Progenitor cell of endocrine pancreas (in vitro differentiated cells): ENCODE results near the gene PLCL1. TPM values are rescaled to one million over a fixed set of nuclear protein-coding genes. Genes with fewer than 3 reads are reported as not detected.

Experiments
- DNase-seq: peaks from one replicate; pipeline ENCODE4 v3.0.0; 2021; ENCODE audit warnings: low spot score; ENCODE audit not compliant: unreplicated experiment
- H3K27ac Mint-ChIP-seq: 2 replicates; pipeline ENCODE4 v1.8.0; 2021; ENCODE audit warnings: mild to moderate bottlenecking, moderate library complexity, mixed read lengths
- H3K27me3 Mint-ChIP-seq: 2 replicates; pipeline ENCODE4 v1.8.0; 2021; ENCODE audit warnings: mixed read lengths
- H3K36me3 Mint-ChIP-seq: 2 replicates; pipeline ENCODE4 v1.8.0; 2022; ENCODE audit warnings: mixed read lengths; ENCODE audit not compliant: insufficient read depth
- H3K4me1 Mint-ChIP-seq: 2 replicates; pipeline ENCODE4 v1.8.0; 2021; ENCODE audit warnings: low read depth, mixed read lengths
- H3K4me3 Mint-ChIP-seq: 2 replicates; pipeline ENCODE4 v1.8.0; 2021; ENCODE audit warnings: low read depth, mild to moderate bottlenecking, moderate library complexity, mixed read lengths
- H3K9me3 Mint-ChIP-seq: 2 replicates; pipeline ENCODE4 v1.8.0; 2021; ENCODE audit warnings: low read depth, mixed read lengths
- CTCF ChIP-seq: fragments of 200-600 bp; sonication (generic); IDR thresholded peaks from one replicate; pipeline ENCODE4 v1.5.0; 2021; ENCODE audit warnings: antibody characterized with exemption, mild to moderate bottlenecking; ENCODE audit not compliant: unreplicated experiment
- total RNA-seq: library from RNA; stranded (reverse); gene quantifications from 2 replicates; pipeline ENCODE4 v1.2.1, GENCODE V29; 2021

PLCL1 gene
- total RNA-seq, 1 donor from 2014 or later = 48.3 TPM

- DNase-seq = no peak
- no peaks in the 10 kb centered on the region for H3K27me3 Mint-ChIP-seq
- no peak overlapping the region for H3K4me3 Mint-ChIP-seq
- H3K4me1 Mint-ChIP-seq = peaks cover 60% of the 10 kb centered on the region
- H3K9me3 Mint-ChIP-seq = no peaks in the 10 kb centered on the region
- H3K36me3 Mint-ChIP-seq = no peaks in the 10 kb centered on the region
- no peak overlapping the region for H3K27ac Mint-ChIP-seq
- TF ChIP-seq CTCF = no peak
Measured at GRCh38 chr2:198062826-198063225, 258.4 kb downstream of the PLCL1 start.

- TF ChIP-seq CTCF = no peak
- no peak overlapping the region for H3K4me3 Mint-ChIP-seq
- no peaks in the 10 kb centered on the region for H3K9me3 Mint-ChIP-seq
- no peak for DNase-seq
- no peaks in the 10 kb centered on the region for H3K27me3 Mint-ChIP-seq
- H3K4me1 Mint-ChIP-seq = peaks cover 60% of the 10 kb centered on the region
- H3K27ac Mint-ChIP-seq = no peak overlapping the region
- H3K36me3 Mint-ChIP-seq = no peaks in the 10 kb centered on the region
Measured at GRCh38 chr2:198063242-198063641, 258.8 kb downstream of the PLCL1 start.

DNA sequence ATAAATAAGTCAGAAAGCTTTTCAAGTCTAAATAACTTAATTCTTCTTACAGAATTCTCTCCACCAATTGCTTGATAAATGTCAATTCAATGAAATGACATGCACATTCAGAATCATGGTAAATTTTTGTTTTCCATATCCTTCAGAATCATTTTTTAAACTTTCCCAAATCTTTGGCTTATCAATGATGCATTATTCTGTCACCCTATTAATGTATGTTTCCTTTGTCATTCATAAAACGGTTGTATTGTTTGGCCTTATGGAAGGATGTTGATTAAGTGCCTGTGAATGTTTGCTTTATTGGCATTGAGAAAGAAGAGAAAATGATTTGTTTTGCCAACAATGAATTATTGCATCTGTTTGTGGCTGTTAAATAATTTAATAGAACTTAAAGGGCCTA lies 260.9 kb downstream of the PLCL1 start:
- Mint-ChIP-seq H3K27me3 (no peaks in the 10 kb centered on the region), H3K27ac (no peak overlapping the region), H3K9me3 (no peaks in the 10 kb centered on the region), H3K4me1 (peaks cover 46% of the 10 kb centered on the region), H3K4me3 (no peak overlapping the region), H3K36me3 (no peaks in the 10 kb centered on the region)
- no peak for TF ChIP-seq CTCF
- no peak for DNase-seq

DNA sequence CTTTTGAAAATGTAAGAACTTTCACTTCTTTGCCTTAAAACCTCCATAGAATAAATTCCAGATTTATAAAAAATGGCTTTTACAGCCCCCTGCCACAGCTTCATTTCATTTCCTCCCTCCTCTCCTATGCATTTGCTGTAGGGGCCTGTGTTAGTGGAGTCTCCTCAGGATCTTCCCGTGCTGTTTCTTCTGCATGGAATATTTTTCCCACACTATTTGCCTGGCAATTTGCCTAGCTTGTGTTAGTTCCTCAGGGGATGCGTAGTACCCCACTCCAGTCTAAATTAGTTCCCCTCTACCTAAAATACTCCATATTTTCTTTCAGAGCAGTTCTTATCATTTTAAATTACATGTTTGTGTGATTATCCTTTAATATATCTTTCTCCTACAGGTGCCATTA lies 262.2 kb downstream of the PLCL1 start:
- H3K9me3 Mint-ChIP-seq = no peaks in the 10 kb centered on the region
- peaks cover 36% of the 10 kb centered on the region for H3K4me1 Mint-ChIP-seq
- H3K36me3 Mint-ChIP-seq = no peaks in the 10 kb centered on the region
- no peak for DNase-seq
- no peaks in the 10 kb centered on the region for H3K27me3 Mint-ChIP-seq
- no peak overlapping the region for H3K4me3 Mint-ChIP-seq
- no peak for TF ChIP-seq CTCF
- peak overlapping the region; percentile 2 for H3K27ac Mint-ChIP-seq

DNA sequence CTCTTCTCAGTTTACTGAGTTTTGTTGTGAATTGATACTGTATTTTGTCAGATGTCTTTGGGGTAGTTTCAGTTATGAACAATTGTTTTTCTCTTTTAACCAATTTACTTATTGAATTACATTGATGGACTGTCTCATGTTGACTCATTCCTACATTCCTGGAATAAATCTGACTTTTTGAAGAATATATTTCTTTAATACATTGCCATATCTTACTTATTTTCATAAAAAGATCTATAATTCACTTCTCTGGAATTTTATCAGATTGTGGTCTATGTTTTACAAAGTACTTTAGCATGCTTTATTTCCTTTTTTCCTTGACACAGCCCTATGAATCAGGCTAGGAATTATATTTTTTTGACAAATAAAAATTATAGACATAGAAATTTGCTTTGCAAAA lies 268.3 kb downstream of the PLCL1 start:
- Mint-ChIP-seq H3K36me3 (peaks cover 2% of the 10 kb centered on the region), H3K27me3 (no peaks in the 10 kb centered on the region), H3K4me1 (no peaks in the 10 kb centered on the region), H3K27ac (no peak overlapping the region), H3K9me3 (no peaks in the 10 kb centered on the region), H3K4me3 (no peak overlapping the region)
- no peak for DNase-seq
- no peak for TF ChIP-seq CTCF
